ENCODE measurements around the gene RAPGEF1. TPM values are rescaled to one million over a fixed set of nuclear protein-coding genes. Genes with fewer than 3 reads are reported as not detected.

Gene RAPGEF1
- total RNA-seq, 1 donor, result 33.7 TPM

DNA sequence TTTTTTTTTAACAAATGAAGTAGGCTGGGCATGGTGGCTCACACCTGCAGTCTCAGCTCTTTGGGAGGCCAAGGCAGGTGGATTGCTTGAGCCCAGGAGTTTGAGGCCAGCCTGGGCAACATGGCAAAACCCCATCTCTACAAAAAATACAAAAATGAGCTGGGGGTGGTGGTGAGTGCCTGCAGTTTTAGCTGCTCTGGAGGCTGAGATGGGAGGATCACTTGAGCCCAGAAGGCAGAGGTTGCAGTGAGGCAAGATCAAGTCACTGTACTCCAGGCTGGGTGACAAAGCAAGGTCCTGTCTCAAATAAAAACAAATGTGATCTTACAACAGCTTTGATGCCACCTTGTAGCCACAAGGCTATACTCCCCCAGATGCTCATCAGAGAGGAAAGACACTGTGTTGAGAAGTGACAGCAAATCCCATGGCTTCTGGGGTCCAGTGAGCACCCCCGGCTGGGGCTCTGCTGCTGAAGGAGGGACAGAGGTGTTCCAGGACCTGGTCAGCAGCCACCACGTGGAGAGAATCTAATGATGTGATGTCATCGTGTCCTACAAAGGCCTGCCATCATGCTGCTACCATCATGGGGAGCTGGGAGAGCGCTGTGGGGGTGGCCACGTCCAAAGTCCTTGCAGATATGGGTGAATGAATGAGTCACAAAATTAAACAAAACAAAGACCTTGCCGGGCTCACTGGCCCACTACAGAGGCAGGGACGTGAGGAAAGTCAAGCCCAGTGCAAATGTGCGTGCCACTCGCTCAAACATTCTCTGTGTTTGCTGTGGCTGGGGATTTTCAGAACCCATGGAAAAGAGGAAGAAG, 133.9 kb downstream of the RAPGEF1 start:
- TF ChIP-seq CTCF (IDR thresholded peaks at IDR 0.05; ENCODE audit: insufficient read depth, low read length), result no peak
- no peak for DNase-seq (ENCODE audit: low read depth)
- H3K4me3 ChIP-seq (ENCODE audit: low read depth, low read length), result no peak overlapping the region

DNA sequence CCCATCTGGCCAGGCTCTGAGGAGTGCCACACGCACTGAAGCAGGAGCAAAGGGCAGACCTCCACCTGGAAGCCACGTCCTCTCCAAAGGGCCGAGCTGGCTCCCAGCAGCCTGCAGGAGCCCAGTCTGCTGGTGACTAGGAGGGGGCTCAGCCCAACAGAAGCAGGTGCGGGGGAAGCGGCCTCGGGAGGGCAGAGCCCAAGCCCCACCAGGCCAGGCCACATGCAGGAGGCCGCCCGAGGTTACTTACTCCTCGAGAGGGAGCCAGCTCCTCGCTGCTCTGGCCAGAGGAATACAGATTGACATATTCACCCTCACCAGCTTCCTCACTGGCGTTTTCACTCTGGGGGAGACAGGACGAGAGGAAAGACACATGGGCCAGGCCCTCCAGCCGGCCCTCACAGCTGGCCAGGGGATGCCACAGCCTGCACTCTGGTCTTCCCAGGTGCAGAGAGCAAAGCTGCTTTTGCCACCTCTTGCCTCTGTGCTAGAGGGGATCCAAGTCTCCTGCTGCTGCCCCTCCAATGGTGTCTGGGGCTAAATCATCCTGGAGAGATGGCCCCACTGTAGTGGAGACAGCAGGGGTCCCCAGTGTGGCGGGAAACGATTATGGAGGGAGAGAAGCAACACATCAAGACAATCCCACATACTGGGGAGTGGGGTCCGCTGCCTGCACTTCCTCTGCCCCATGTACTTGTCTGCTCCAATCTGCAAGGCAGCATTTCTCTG, 136.0 kb downstream of the RAPGEF1 start:
- no peak for TF ChIP-seq CTCF (IDR thresholded peaks at IDR 0.05; ENCODE audit: insufficient read depth, low read length)
- no peak for DNase-seq (ENCODE audit: low read depth)

GRCh38 chr9:131603199-131603598, 136.7 kb downstream of the RAPGEF1 start:
- no peak for TF ChIP-seq CTCF (IDR thresholded peaks at IDR 0.05; ENCODE audit: insufficient read depth, low read length)
- no peak overlapping the region for H3K4me3 ChIP-seq (ENCODE audit: low read depth, low read length)
- no peak for DNase-seq (ENCODE audit: low read depth)

More for the DNA sequence above, 136.0 kb downstream of the RAPGEF1 start:
- no peak overlapping the region for H3K4me3 ChIP-seq (ENCODE audit: low read depth, low read length)

- no peak for DNase-seq (ENCODE audit: low read depth)
- no peak overlapping the region for H3K4me3 ChIP-seq (ENCODE audit: low read depth, low read length)
- TF ChIP-seq CTCF (IDR thresholded peaks at IDR 0.05; ENCODE audit: insufficient read depth, low read length), result no peak
Measured at GRCh38 chr9:131601683-131602181, 138.1 kb downstream of the RAPGEF1 start.

GRCh38 chr9:131598121-131598520, 141.8 kb downstream of the RAPGEF1 start:
- H3K4me3 ChIP-seq (ENCODE audit: low read depth, low read length), result no peak overlapping the region
- TF ChIP-seq CTCF (IDR thresholded peaks at IDR 0.05; ENCODE audit: insufficient read depth, low read length), result no peak
- DNase-seq (ENCODE audit: low read depth), result no peak

DNA sequence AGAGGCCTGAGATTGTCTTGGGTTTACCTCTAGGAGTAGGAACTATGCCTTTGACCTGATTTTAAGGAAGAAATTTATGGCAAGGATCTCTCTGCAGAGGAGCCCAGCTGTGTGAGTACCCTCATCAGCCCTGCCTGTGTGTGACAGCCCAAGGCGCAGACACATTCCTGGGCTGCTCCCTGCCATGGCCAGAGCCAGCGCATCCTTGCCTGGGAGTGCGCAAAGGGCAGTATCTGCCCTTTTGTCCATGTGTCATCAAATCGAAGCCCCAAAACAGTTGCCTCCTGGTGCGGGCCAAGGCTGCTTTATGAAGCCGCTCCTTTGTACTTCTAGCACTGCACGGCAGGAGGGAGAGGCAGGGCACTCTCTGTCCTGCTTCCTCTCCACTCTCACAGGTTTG, 142.6 kb downstream of the RAPGEF1 start:
- no peak overlapping the region for H3K4me3 ChIP-seq (ENCODE audit: low read depth, low read length)
- no peak for DNase-seq (ENCODE audit: low read depth)
- TF ChIP-seq CTCF (IDR thresholded peaks at IDR 0.05; ENCODE audit: insufficient read depth, low read length), result no peak
